ENCODE results near the gene CYFIP1.

- TF ChIP-seq FOXP4 (CRISPR knock-in tag; IDR thresholded peaks at IDR 0.05) (no peak), JUN (CRISPR knock-in tag; IDR thresholded peaks at IDR 0.05) (no peak), CTCF (IDR thresholded peaks at IDR 0.05) (no peak), ZNF512 (CRISPR knock-in tag; IDR thresholded peaks at IDR 0.05; ENCODE audit: borderline replicate concordance) (no peak), MAX (CRISPR knock-in tag; IDR thresholded peaks at IDR 0.05) (no peak), ELF4 (CRISPR knock-in tag; IDR thresholded peaks at IDR 0.05; ENCODE audit: low read depth) (no peak)
Observed at GRCh38 chr15:23013681-23014080, 33.5 kb upstream of the CYFIP1 start.

All from WTC11 (cell line).